WTC11 (cell line): Measurements from ENCODE around the gene CNOT6. TPM values are rescaled to one million over a fixed set of nuclear protein-coding genes. Genes with fewer than 3 reads are reported as not detected.
A peak's percentile ranks its signal among the peaks of the same experiment; 100 is the strongest.
"Not testable (repeated sequence)": the region's sequence is repeated elsewhere in the genome, so short reads cannot be mapped to it uniquely, and the experiment has no call there.

Source experiments
- ATAC-seq: fragments of 200-7000 bp; cut with Tn5 transposase; 2 replicates; pipeline ENCODE4 v1.10.0; 2021; ENCODE audit warnings: mild to moderate bottlenecking, moderate library complexity
- CTCF ChIA-PET: fragments of 300-600 bp; sonication (Branson Sonifier 250); formaldehyde crosslinking; loops from one replicate; lab custom pipeline; 2021; ENCODE audit warnings: antibody characterized with exemption; lab: Charles Lee
- POLR2A ChIA-PET: fragments of 350-600 bp; sonication (Branson Sonifier 250); formaldehyde crosslinking; loops from one replicate; lab custom pipeline; 2021; ENCODE audit warnings: antibody characterized with exemption; lab: Charles Lee
- DNase-seq: peaks from one replicate; pipeline ENCODE4 v3.0.0; 2021; ENCODE audit warnings: low spot score
- H3K27ac Mint-ChIP-seq: 2 replicates; pipeline ENCODE4 v1.8.0; 2021; ENCODE audit warnings: mixed read lengths
- H3K27me3 Mint-ChIP-seq: 2 replicates; pipeline ENCODE4 v1.8.0; 2021; ENCODE audit warnings: low read depth, mild to moderate bottlenecking, moderate library complexity, mixed read lengths
- H3K36me3 Mint-ChIP-seq: 2 replicates; pipeline ENCODE4 v1.8.0; 2021; ENCODE audit warnings: mixed read lengths
- H3K4me1 Mint-ChIP-seq: 2 replicates; pipeline ENCODE4 v1.8.0; 2022; ENCODE audit warnings: mixed read lengths
- H3K4me3 Mint-ChIP-seq: 2 replicates; pipeline ENCODE4 v1.8.0; 2021; ENCODE audit warnings: mild to moderate bottlenecking, moderate library complexity, mixed read lengths
- H3K9me3 Mint-ChIP-seq: 2 replicates; pipeline ENCODE4 v1.8.0; 2021; ENCODE audit warnings: mixed read lengths
- ARID4B ChIP-seq: sonication (generic); formaldehyde crosslinking; IDR thresholded peaks from 2 replicates; pipeline ENCODE4 v1.8.0; 2023; ENCODE audit warnings: missing genetic modification reagents, mild to moderate bottlenecking, borderline replicate concordance
- CBFB ChIP-seq: sonication (generic); formaldehyde crosslinking; IDR thresholded peaks from 2 replicates; pipeline ENCODE4 v1.8.1; 2022; ENCODE audit warnings: mild to moderate bottlenecking, low read depth, missing genetic modification reagents
- CTCF ChIP-seq: fragments of 200-600 bp; IDR thresholded peaks from 2 replicates; pipeline ENCODE4 v1.8.0; 2022; ENCODE audit warnings: antibody characterized with exemption
- GTF2I ChIP-seq: fragments of 250-450 bp; sonication (Bioruptor Pico); conservative IDR thresholded peaks from 2 replicates; pipeline ENCODE4 v1.4.0; 2021; ENCODE audit warnings: mild to moderate bottlenecking
- NR1H2 ChIP-seq: sonication (generic); formaldehyde crosslinking; IDR thresholded peaks from 2 replicates; pipeline ENCODE4 v1.9.0; 2021; ENCODE audit warnings: mild to moderate bottlenecking, moderate library complexity, missing genetic modification reagents
- OVOL2 ChIP-seq: fragments of 250-450 bp; sonication (Bioruptor Pico); IDR thresholded peaks from 2 replicates; pipeline ENCODE4 v1.9.0; 2021; ENCODE audit warnings: mild to moderate bottlenecking, borderline replicate concordance
- PRRX2 ChIP-seq: fragments of 250-450 bp; sonication (Bioruptor Pico); IDR thresholded peaks from 2 replicates; pipeline ENCODE4 v1.8.0; 2021; ENCODE audit warnings: mild to moderate bottlenecking
- ZBTB43 ChIP-seq: sonication (generic); formaldehyde crosslinking; IDR thresholded peaks from 2 replicates; pipeline ENCODE4 v1.8.1; 2023; ENCODE audit warnings: mild to moderate bottlenecking, missing genetic modification reagents
- ZNF121 ChIP-seq: sonication (generic); formaldehyde crosslinking; IDR thresholded peaks from 2 replicates; pipeline ENCODE4 v1.8.0; 2023; ENCODE audit warnings: missing genetic modification reagents
- ZNF416 ChIP-seq: fragments of 250-450 bp; sonication (Bioruptor Pico); IDR thresholded peaks from 2 replicates; pipeline ENCODE4 v1.9.0; 2021; ENCODE audit warnings: mild to moderate bottlenecking, inconsistent platforms
- ZNF532 ChIP-seq: fragments of 250-450 bp; sonication (Bioruptor Pico); IDR thresholded peaks from 2 replicates; pipeline ENCODE4 v1.9.0; 2021; ENCODE audit warnings: mild to moderate bottlenecking, borderline replicate concordance
- ZNF671 ChIP-seq: fragments of 250-450 bp; sonication (Bioruptor Pico); IDR thresholded peaks from 2 replicates; pipeline ENCODE4 v1.8.0; 2021; ENCODE audit warnings: mild to moderate bottlenecking
- total RNA-seq: library from RNA; stranded (reverse); gene quantifications from 3 replicates; pipeline ENCODE4 v1.2.3, GENCODE V29; 2021
- TF ChIP-seq, protein P1 (sequence below): sonication (generic); formaldehyde crosslinking; IDR thresholded peaks from 2 replicates; pipeline ENCODE4 v1.8.0; 2022; ENCODE audit warnings: missing genetic modification reagents

CNOT6 gene
- total RNA-seq, 1 experiment from 2014 or later, result 41.0 TPM

GRCh38 chr5:180499684-180500083 lies 5.5 kb downstream of the CNOT6 start (continued):
- TF ChIP-seq ZNF532, result no peak
- TF ChIP-seq, all 79 proteins: peak for 0

DNA sequence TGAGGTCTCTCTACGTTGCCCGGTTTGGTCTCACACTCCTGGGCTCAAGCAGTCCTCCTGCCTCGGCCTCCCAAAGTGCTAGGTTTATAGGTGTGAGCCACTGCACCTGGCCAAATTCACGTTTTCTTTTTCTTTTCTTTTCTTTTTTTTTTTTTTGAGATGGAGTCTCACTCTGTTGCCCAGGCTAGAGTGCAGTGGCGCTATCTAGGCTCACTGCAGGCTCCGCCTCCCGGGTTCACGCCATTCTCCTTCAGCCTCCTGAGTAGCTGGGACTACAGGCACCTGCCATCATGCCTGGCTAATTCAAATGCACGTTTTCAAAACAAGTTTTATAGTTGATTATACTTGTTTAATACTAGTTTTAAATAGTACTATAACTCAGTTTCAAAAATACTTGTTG lies 6.1 kb downstream of the CNOT6 start:
- H3K27me3 Mint-ChIP-seq, POLR2A ChIA-PET, DNase-seq, H3K27ac Mint-ChIP-seq, H3K9me3 Mint-ChIP-seq, ATAC-seq, H3K4me3 Mint-ChIP-seq: not testable (repeated sequence)
- Mint-ChIP-seq H3K36me3 (peaks cover 26% of the 10 kb centered on the region), H3K4me1 (peaks cover 25% of the 10 kb centered on the region)
- TF ChIP-seq ZNF121 (0 out of 2 replicates have a peak, but pooled peaks have one; percentile 18), CTCF (peak; percentile 13; the same call in 1 of the 2 replicates)
- CTCF ChIA-PET, result interaction anchor here (0.5 to 1.2 kb wide), 8 partner anchors 9 to 207 kb away, joined by 3 to 4 read pairs (median 3); no protein-coding TSS in a partner anchor

- H3K27me3 Mint-ChIP-seq, result no peaks in the 10 kb centered on the region
- ChIA-PET POLR2A (no interaction called here), CTCF (no interaction called here)
- ATAC-seq (no peak), DNase-seq (no peak)
- H3K4me1 Mint-ChIP-seq, result peaks cover 22% of the 10 kb centered on the region
- no peaks in the 10 kb centered on the region for H3K9me3 Mint-ChIP-seq
- no peak overlapping the region for H3K4me3 Mint-ChIP-seq
- TF ChIP-seq ZBTB43 (CRISPR knock-in tag), result no peak
- peaks cover 23% of the 10 kb centered on the region for H3K36me3 Mint-ChIP-seq
- peak overlapping the region; percentile 57 for H3K27ac Mint-ChIP-seq
These were observed 13.5 kb downstream of the CNOT6 start for GRCh38 chr5:180507661-180508060.

GRCh38 chr5:180515294-180515693 lies 21.1 kb downstream of the CNOT6 start:
- CTCF ChIA-PET, result interaction anchor here (1.1 to 1.6 kb wide), 4 partner anchors 16 to 187 kb away, joined by 3 to 8 read pairs (median 4); no protein-coding TSS in a partner anchor
- H3K4me1 Mint-ChIP-seq, result peaks cover 42% of the 10 kb centered on the region
- TF ChIP-seq OVOL2 (CRISPR knock-in tag), result no peak
- TF ChIP-seq PRRX2 (CRISPR knock-in tag), result no peak
- no peak for TF ChIP-seq ZNF416 (CRISPR knock-in tag)
- no peak for TF ChIP-seq NR1H2 (CRISPR knock-in tag)
- no peak for TF ChIP-seq CBFB (CRISPR knock-in tag)
- TF ChIP-seq GTF2I (CRISPR knock-in tag), result no peak
- TF ChIP-seq ARID4B (CRISPR knock-in tag), result no peak
- TF ChIP-seq, protein P1, sequence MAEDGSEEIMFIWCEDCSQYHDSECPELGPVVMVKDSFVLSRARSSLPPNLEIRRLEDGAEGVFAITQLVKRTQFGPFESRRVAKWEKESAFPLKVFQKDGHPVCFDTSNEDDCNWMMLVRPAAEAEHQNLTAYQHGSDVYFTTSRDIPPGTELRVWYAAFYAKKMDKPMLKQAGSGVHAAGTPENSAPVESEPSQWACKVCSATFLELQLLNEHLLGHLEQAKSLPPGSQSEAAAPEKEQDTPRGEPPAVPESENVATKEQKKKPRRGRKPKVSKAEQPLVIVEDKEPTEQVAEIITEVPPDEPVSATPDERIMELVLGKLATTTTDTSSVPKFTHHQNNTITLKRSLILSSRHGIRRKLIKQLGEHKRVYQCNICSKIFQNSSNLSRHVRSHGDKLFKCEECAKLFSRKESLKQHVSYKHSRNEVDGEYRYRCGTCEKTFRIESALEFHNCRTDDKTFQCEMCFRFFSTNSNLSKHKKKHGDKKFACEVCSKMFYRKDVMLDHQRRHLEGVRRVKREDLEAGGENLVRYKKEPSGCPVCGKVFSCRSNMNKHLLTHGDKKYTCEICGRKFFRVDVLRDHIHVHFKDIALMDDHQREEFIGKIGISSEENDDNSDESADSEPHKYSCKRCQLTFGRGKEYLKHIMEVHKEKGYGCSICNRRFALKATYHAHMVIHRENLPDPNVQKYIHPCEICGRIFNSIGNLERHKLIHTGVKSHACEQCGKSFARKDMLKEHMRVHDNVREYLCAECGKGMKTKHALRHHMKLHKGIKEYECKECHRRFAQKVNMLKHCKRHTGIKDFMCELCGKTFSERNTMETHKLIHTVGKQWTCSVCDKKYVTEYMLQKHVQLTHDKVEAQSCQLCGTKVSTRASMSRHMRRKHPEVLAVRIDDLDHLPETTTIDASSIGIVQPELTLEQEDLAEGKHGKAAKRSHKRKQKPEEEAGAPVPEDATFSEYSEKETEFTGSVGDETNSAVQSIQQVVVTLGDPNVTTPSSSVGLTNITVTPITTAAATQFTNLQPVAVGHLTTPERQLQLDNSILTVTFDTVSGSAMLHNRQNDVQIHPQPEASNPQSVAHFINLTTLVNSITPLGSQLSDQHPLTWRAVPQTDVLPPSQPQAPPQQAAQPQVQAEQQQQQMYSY (CRISPR knock-in tag), result no peak
- no peak for TF ChIP-seq ZNF671 (CRISPR knock-in tag)

More at GRCh38 chr5:180515294-180515693, 21.1 kb downstream of the CNOT6 start:
- DNase-seq (no peak), ATAC-seq (no peak)
- Mint-ChIP-seq H3K36me3 (peaks cover 6% of the 10 kb centered on the region), H3K27me3 (no peaks in the 10 kb centered on the region), H3K4me3 (no peak overlapping the region), H3K9me3 (no peaks in the 10 kb centered on the region), H3K27ac (peak overlapping the region; percentile 19)
- POLR2A ChIA-PET, result interaction anchor here (0.7 kb wide), 1 partner anchor 29 kb away, joined by 5 read pairs; no protein-coding TSS in a partner anchor
